Gastrocnemius medialis (tissue), 4 donors: Measurements from ENCODE around the gene TMEM269.

Source experiments
- CTCF ChIP-seq, 5 experiments: fragments of 450-650 bp in 3 of 5; fragments of 200-600 bp in 2 of 5; sonication (generic) in 2 of 5; IDR thresholded peaks in 4 of 5; conservative IDR thresholded peaks in 1 of 5; 1 replicate in 4 of 5; 2 replicates in 1 of 5; pipeline ENCODE4 v1.5.1; 2016 to 2019; ENCODE audit warnings: antibody characterized with exemption in 5 of 5, mild to moderate bottlenecking in 3 of 5, moderate library complexity in 3 of 5
- POLR2A ChIP-seq, 2 donors: fragments of 450-650 bp; IDR thresholded peaks; one replicate each; pipeline ENCODE4 v1.6.1; 2017; ENCODE audit warnings: antibody characterized with exemption in 2 of 2, mild to moderate bottlenecking in 2 of 2, moderate library complexity in 2 of 2

- no peak for TF ChIP-seq CTCF (IDR thresholded peaks at IDR 0.05 in 4 of 5, conservative IDR thresholded peaks at IDR 0.05 in 1 of 5)
- TF ChIP-seq POLR2A (IDR thresholded peaks at IDR 0.05) = no peak
These were observed at the start of gene TMEM269 for GRCh38 chr1:42784946-42785693.
